Lower leg skin (tissue), 3 donors: ENCODE measurements around the gene GJD2.

Source experiments
- POLR2A ChIP-seq, 2 donors: fragments of 450-650 bp; IDR thresholded peaks; one replicate each; pipeline ENCODE4 v1.6.1; 2016 to 2017; ENCODE audit warnings: antibody characterized with exemption in 2 of 2, mild to moderate bottlenecking in 1 of 2, moderate library complexity in 1 of 2
- TF ChIP-seq, protein P1 (sequence below), 3 donors: fragments of 450-650 bp; IDR thresholded peaks; one replicate each; pipeline ENCODE4 v1.5.1; 2016; ENCODE audit warnings: antibody characterized with exemption in 3 of 3, mild to moderate bottlenecking in 3 of 3, moderate library complexity in 2 of 3

DNA sequence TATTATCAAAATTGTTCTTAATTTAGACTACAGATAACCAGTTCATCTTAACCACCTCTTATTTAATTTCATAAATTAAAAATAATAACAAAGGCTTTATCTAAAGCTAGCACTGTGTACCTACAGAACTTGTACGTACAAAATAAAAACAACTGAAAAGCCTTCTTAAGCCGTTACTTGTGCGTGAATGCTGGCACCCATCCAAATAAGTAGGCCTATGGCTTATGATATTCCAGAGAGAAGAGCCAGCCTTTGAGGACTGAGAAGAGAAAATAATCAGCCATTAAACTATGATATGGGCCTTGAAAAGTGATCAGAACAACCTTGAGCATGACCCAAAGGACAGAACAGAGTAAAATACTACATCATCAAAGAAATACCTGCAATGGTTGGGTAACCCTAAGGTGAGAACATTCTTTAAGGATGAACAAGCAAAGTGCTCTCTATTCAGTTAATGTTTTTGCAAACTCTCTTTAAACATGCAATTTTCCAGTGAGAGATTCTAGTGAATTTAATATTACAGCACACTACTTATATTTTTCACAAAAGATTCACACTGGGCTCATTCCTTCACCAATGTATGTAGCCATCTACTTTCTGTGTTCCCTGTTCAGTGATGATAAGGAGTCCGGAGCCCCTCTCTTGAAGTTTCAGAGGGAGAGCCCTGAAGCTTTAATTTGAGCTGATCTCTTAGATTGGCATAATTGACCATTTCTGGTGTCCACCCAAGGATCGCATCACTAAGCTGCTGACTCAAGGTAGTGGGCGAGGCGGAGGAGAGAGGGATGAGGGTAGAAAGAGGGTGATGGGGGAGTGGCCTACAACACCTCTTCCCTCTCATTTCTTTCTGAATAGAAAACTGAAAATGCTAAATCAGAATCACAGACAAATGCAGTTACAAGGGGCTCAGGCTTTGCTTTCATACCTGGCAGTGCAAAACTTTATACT is 48.3 kb upstream of the GJD2 start:
- no peak for TF ChIP-seq POLR2A (IDR thresholded peaks at IDR 0.05)
- TF ChIP-seq, protein P1, sequence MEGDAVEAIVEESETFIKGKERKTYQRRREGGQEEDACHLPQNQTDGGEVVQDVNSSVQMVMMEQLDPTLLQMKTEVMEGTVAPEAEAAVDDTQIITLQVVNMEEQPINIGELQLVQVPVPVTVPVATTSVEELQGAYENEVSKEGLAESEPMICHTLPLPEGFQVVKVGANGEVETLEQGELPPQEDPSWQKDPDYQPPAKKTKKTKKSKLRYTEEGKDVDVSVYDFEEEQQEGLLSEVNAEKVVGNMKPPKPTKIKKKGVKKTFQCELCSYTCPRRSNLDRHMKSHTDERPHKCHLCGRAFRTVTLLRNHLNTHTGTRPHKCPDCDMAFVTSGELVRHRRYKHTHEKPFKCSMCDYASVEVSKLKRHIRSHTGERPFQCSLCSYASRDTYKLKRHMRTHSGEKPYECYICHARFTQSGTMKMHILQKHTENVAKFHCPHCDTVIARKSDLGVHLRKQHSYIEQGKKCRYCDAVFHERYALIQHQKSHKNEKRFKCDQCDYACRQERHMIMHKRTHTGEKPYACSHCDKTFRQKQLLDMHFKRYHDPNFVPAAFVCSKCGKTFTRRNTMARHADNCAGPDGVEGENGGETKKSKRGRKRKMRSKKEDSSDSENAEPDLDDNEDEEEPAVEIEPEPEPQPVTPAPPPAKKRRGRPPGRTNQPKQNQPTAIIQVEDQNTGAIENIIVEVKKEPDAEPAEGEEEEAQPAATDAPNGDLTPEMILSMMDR (IDR thresholded peaks at IDR 0.05): no peak
